Measurements from ENCODE around the gene TMC1.

The TMC1 gene

GRCh38 chr9:72684615-72685014 lies 163.2 kb downstream of the TMC1 start:
- Histone ChIP-seq H3K27me3 (ENCODE audit: control insufficient read depth in 5 of 5, insufficient read depth in 4 of 5, low read length in 5 of 5) (no peaks in the 10 kb centered on the region), H3K9me3 (ENCODE audit: control insufficient read depth in 5 of 5, low read length in 5 of 5) (no peaks in the 10 kb centered on the region), H3K4me3 (ENCODE audit: low read depth in 1 of 5, low read length in 5 of 5) (no peak overlapping the region), H3K27ac (ENCODE audit: low read depth, low read length) (no peak overlapping the region), H3K4me1 (ENCODE audit: control insufficient read depth in 5 of 5, insufficient read depth in 5 of 5, low read length in 5 of 5) (no peaks in the 10 kb centered on the region), H3K36me3 (ENCODE audit: control insufficient read depth in 5 of 5, insufficient read depth in 5 of 5, low read length in 5 of 5) (no peaks in the 10 kb centered on the region), H3K9ac (ENCODE audit: low read length in 5 of 5) (no peak overlapping the region)

GRCh38 chr9:72685911-72686310 lies 164.5 kb downstream of the TMC1 start:
- no peak overlapping the region for H3K9ac ChIP-seq (ENCODE audit: low read length in 5 of 5)
- no peak overlapping the region for H3K27ac ChIP-seq (ENCODE audit: low read depth, low read length)
- H3K27me3 ChIP-seq (ENCODE audit: control insufficient read depth in 5 of 5, insufficient read depth in 4 of 5, low read length in 5 of 5), result no peaks in the 10 kb centered on the region
- H3K9me3 ChIP-seq (ENCODE audit: control insufficient read depth in 5 of 5, low read length in 5 of 5), result peaks cover 0 to 4% (median 2%) of the 10 kb centered on the region in 5 donors
- H3K4me1 ChIP-seq (ENCODE audit: control insufficient read depth in 5 of 5, insufficient read depth in 5 of 5, low read length in 5 of 5), result no peaks in the 10 kb centered on the region
- no peak overlapping the region for H3K4me3 ChIP-seq (ENCODE audit: low read depth in 1 of 5, low read length in 5 of 5)
- H3K36me3 ChIP-seq (ENCODE audit: control insufficient read depth in 5 of 5, insufficient read depth in 5 of 5, low read length in 5 of 5), result no peaks in the 10 kb centered on the region

- no peak overlapping the region for H3K4me3 ChIP-seq (ENCODE audit: low read depth in 1 of 5, low read length in 5 of 5)
- peaks cover 0 to 4% (median 2%) of the 10 kb centered on the region in 5 donors for H3K9me3 ChIP-seq (ENCODE audit: control insufficient read depth in 5 of 5, low read length in 5 of 5)
- H3K36me3 ChIP-seq (ENCODE audit: control insufficient read depth in 5 of 5, insufficient read depth in 5 of 5, low read length in 5 of 5), result no peaks in the 10 kb centered on the region
- no peaks in the 10 kb centered on the region for H3K27me3 ChIP-seq (ENCODE audit: control insufficient read depth in 5 of 5, insufficient read depth in 4 of 5, low read length in 5 of 5)
- no peak overlapping the region for H3K27ac ChIP-seq (ENCODE audit: low read depth, low read length)
- no peak overlapping the region for H3K9ac ChIP-seq (ENCODE audit: low read length in 5 of 5)
- H3K4me1 ChIP-seq (ENCODE audit: control insufficient read depth in 5 of 5, insufficient read depth in 5 of 5, low read length in 5 of 5), result peaks cover 0 to 10% (median 8%) of the 10 kb centered on the region in 5 donors
Measured at GRCh38 chr9:72687331-72687730, 165.9 kb downstream of the TMC1 start.

GRCh38 chr9:72691671-72692070 lies 170.3 kb downstream of the TMC1 start:
- Histone ChIP-seq H3K4me1 (ENCODE audit: control insufficient read depth in 5 of 5, insufficient read depth in 5 of 5, low read length in 5 of 5) (peaks cover 0 to 12% (median 8%) of the 10 kb centered on the region in 5 donors), H3K9me3 (ENCODE audit: control insufficient read depth in 5 of 5, low read length in 5 of 5) (peaks cover 0 to 4% (median 2%) of the 10 kb centered on the region in 5 donors), H3K9ac (ENCODE audit: low read length in 5 of 5) (no peak overlapping the region), H3K27ac (ENCODE audit: low read depth, low read length) (no peak overlapping the region), H3K36me3 (ENCODE audit: control insufficient read depth in 5 of 5, insufficient read depth in 5 of 5, low read length in 5 of 5) (no peaks in the 10 kb centered on the region), H3K4me3 (ENCODE audit: low read depth in 1 of 5, low read length in 5 of 5) (no peak overlapping the region), H3K27me3 (ENCODE audit: control insufficient read depth in 5 of 5, insufficient read depth in 4 of 5, low read length in 5 of 5) (no peaks in the 10 kb centered on the region)

GRCh38 chr9:72695365-72695764 lies 174.0 kb downstream of the TMC1 start:
- Histone ChIP-seq H3K9ac (ENCODE audit: low read length in 5 of 5) (no peak overlapping the region), H3K9me3 (ENCODE audit: control insufficient read depth in 5 of 5, low read length in 5 of 5) (peaks cover 0 to 4% (median 2%) of the 10 kb centered on the region in 5 donors), H3K27ac (ENCODE audit: low read depth, low read length) (no peak overlapping the region), H3K27me3 (ENCODE audit: control insufficient read depth in 5 of 5, insufficient read depth in 4 of 5, low read length in 5 of 5) (no peaks in the 10 kb centered on the region), H3K36me3 (ENCODE audit: control insufficient read depth in 5 of 5, insufficient read depth in 5 of 5, low read length in 5 of 5) (no peaks in the 10 kb centered on the region), H3K4me1 (ENCODE audit: control insufficient read depth in 5 of 5, insufficient read depth in 5 of 5, low read length in 5 of 5) (peaks cover 0 to 12% (median 8%) of the 10 kb centered on the region in 5 donors), H3K4me3 (ENCODE audit: low read depth in 1 of 5, low read length in 5 of 5) (no peak overlapping the region)

GRCh38 chr9:72696511-72696910 lies 175.1 kb downstream of the TMC1 start:
- Histone ChIP-seq H3K9ac (ENCODE audit: low read length in 5 of 5) (no peak overlapping the region), H3K9me3 (ENCODE audit: control insufficient read depth in 5 of 5, low read length in 5 of 5) (no peaks in the 10 kb centered on the region), H3K4me1 (ENCODE audit: control insufficient read depth in 5 of 5, insufficient read depth in 5 of 5, low read length in 5 of 5) (peaks cover 0 to 10% (median 8%) of the 10 kb centered on the region in 5 donors), H3K27me3 (ENCODE audit: control insufficient read depth in 5 of 5, insufficient read depth in 4 of 5, low read length in 5 of 5) (no peaks in the 10 kb centered on the region), H3K36me3 (ENCODE audit: control insufficient read depth in 5 of 5, insufficient read depth in 5 of 5, low read length in 5 of 5) (no peaks in the 10 kb centered on the region), H3K4me3 (ENCODE audit: low read depth in 1 of 5, low read length in 5 of 5) (no peak overlapping the region), H3K27ac (ENCODE audit: low read depth, low read length) (no peak overlapping the region)

- Histone ChIP-seq H3K9ac (ENCODE audit: low read length in 5 of 5) (no peak overlapping the region), H3K27me3 (ENCODE audit: control insufficient read depth in 5 of 5, insufficient read depth in 4 of 5, low read length in 5 of 5) (no peaks in the 10 kb centered on the region), H3K36me3 (ENCODE audit: control insufficient read depth in 5 of 5, insufficient read depth in 5 of 5, low read length in 5 of 5) (no peaks in the 10 kb centered on the region), H3K27ac (ENCODE audit: low read depth, low read length) (no peak overlapping the region), H3K4me1 (ENCODE audit: control insufficient read depth in 5 of 5, insufficient read depth in 5 of 5, low read length in 5 of 5) (no peaks in the 10 kb centered on the region), H3K9me3 (ENCODE audit: control insufficient read depth in 5 of 5, low read length in 5 of 5) (no peaks in the 10 kb centered on the region), H3K4me3 (ENCODE audit: low read depth in 1 of 5, low read length in 5 of 5) (no peak overlapping the region)
Measured at GRCh38 chr9:72701510-72701909, 180.1 kb downstream of the TMC1 start.

GRCh38 chr9:72703574-72703973 lies 182.2 kb downstream of the TMC1 start:
- H3K9ac ChIP-seq (ENCODE audit: low read length in 5 of 5), result no peak overlapping the region
- no peak overlapping the region for H3K27ac ChIP-seq (ENCODE audit: low read depth, low read length)
- H3K4me1 ChIP-seq (ENCODE audit: control insufficient read depth in 5 of 5, insufficient read depth in 5 of 5, low read length in 5 of 5), result no peaks in the 10 kb centered on the region
- H3K4me3 ChIP-seq (ENCODE audit: low read depth in 1 of 5, low read length in 5 of 5), result no peak overlapping the region
- no peaks in the 10 kb centered on the region for H3K27me3 ChIP-seq (ENCODE audit: control insufficient read depth in 5 of 5, insufficient read depth in 4 of 5, low read length in 5 of 5)
- no peaks in the 10 kb centered on the region for H3K36me3 ChIP-seq (ENCODE audit: control insufficient read depth in 5 of 5, insufficient read depth in 5 of 5, low read length in 5 of 5)
- no peaks in the 10 kb centered on the region for H3K9me3 ChIP-seq (ENCODE audit: control insufficient read depth in 5 of 5, low read length in 5 of 5)

- no peak overlapping the region for H3K4me3 ChIP-seq (ENCODE audit: low read depth in 1 of 5, low read length in 5 of 5)
- no peaks in the 10 kb centered on the region for H3K4me1 ChIP-seq (ENCODE audit: control insufficient read depth in 5 of 5, insufficient read depth in 5 of 5, low read length in 5 of 5)
- no peaks in the 10 kb centered on the region for H3K9me3 ChIP-seq (ENCODE audit: control insufficient read depth in 5 of 5, low read length in 5 of 5)
- no peaks in the 10 kb centered on the region for H3K36me3 ChIP-seq (ENCODE audit: control insufficient read depth in 5 of 5, insufficient read depth in 5 of 5, low read length in 5 of 5)
- no peak overlapping the region for H3K27ac ChIP-seq (ENCODE audit: low read depth, low read length)
- no peaks in the 10 kb centered on the region for H3K27me3 ChIP-seq (ENCODE audit: control insufficient read depth in 5 of 5, insufficient read depth in 4 of 5, low read length in 5 of 5)
- no peak overlapping the region for H3K9ac ChIP-seq (ENCODE audit: low read length in 5 of 5)
Measured at GRCh38 chr9:72704688-72705375, 183.4 kb downstream of the TMC1 start.

- H3K9ac ChIP-seq (ENCODE audit: low read length in 5 of 5), result no peak overlapping the region
- H3K36me3 ChIP-seq (ENCODE audit: control insufficient read depth in 5 of 5, insufficient read depth in 5 of 5, low read length in 5 of 5), result no peaks in the 10 kb centered on the region
- H3K27ac ChIP-seq (ENCODE audit: low read depth, low read length), result no peak overlapping the region
- no peaks in the 10 kb centered on the region for H3K27me3 ChIP-seq (ENCODE audit: control insufficient read depth in 5 of 5, insufficient read depth in 4 of 5, low read length in 5 of 5)
- peaks cover 0 to 9% (median 0%) of the 10 kb centered on the region in 5 donors for H3K4me1 ChIP-seq (ENCODE audit: control insufficient read depth in 5 of 5, insufficient read depth in 5 of 5, low read length in 5 of 5)
- no peak overlapping the region for H3K4me3 ChIP-seq (ENCODE audit: low read depth in 1 of 5, low read length in 5 of 5)
- H3K9me3 ChIP-seq (ENCODE audit: control insufficient read depth in 5 of 5, low read length in 5 of 5), result peaks cover 0 to 10% (median 0%) of the 10 kb centered on the region in 5 donors
Measured at GRCh38 chr9:72718503-72718902, 197.1 kb downstream of the TMC1 start.

Measured in subcutaneous abdominal adipose tissue (tissue), 5 donors.